MG63 (cell line): ENCODE data around the gene HNRNPU. TPM values are rescaled to one million over a fixed set of nuclear protein-coding genes. Genes with fewer than 3 reads are reported as not detected.
"Not testable (repeated sequence)": the region's sequence is repeated elsewhere in the genome, so short reads cannot be mapped to it uniquely, and the experiment has no call there.

Source experiments
- DNase-seq: peaks from one replicate; pipeline ENCODE4 v3.0.0-alpha.2; 2020
- H3K27me3 ChIP-seq: fragments of 250-450 bp; sonication (Bioruptor Pico); 2 replicates; pipeline ENCODE4 v1.5.1; 2020; ENCODE audit warnings: mild to moderate bottlenecking, moderate library complexity
- H3K36me3 ChIP-seq: fragments of 250-450 bp; sonication (Bioruptor Pico); 2 replicates; pipeline ENCODE4 v1.5.1; 2020; ENCODE audit warnings: mild to moderate bottlenecking, moderate library complexity
- H3K4me3 ChIP-seq: fragments of 250-450 bp; sonication (Bioruptor Pico); 2 replicates; pipeline ENCODE4 v1.5.1; 2020; ENCODE audit warnings: mild to moderate bottlenecking, moderate library complexity
- H3K9me3 ChIP-seq: fragments of 250-450 bp; sonication (Bioruptor Pico); 2 replicates; pipeline ENCODE4 v1.5.1; 2020; ENCODE audit warnings: mild to moderate bottlenecking, moderate library complexity
- total RNA-seq: library from RNA; depleted of rRNA; stranded (reverse); fragments of >200 nt; shearing (Covaris generic); gene quantifications from 2 replicates; pipeline ENCODE4 v1.2.3, GENCODE V29; 2014; ENCODE audit warnings: low replicate concordance

The HNRNPU gene
- total RNA-seq, 1 experiment from 2014 or later = 173 TPM

GRCh38 chr1:244833734-244834542 is 30.4 kb downstream of the HNRNPU start:
- H3K27me3 ChIP-seq = no peaks in the 10 kb centered on the region
- peaks cover 4% of the 10 kb centered on the region; the same call in 1 of the 2 replicates for H3K9me3 ChIP-seq
- peak overlapping the region; percentile 62 for H3K4me3 ChIP-seq
- peaks cover 24% of the 10 kb centered on the region for H3K36me3 ChIP-seq
- peak; percentile 77 for DNase-seq

- Histone ChIP-seq H3K36me3 (peaks cover 19% of the 10 kb centered on the region), H3K4me3 (peak overlapping the region; percentile 62)
- not testable (repeated sequence) for DNase-seq, H3K9me3 ChIP-seq, H3K27me3 ChIP-seq
These were observed 31.1 kb downstream of the HNRNPU start for GRCh38 chr1:244833260-244833659.

- DNase-seq = no peak
- H3K4me3 ChIP-seq = no peak overlapping the region
- no peaks in the 10 kb centered on the region for H3K27me3 ChIP-seq
- no peaks in the 10 kb centered on the region for H3K36me3 ChIP-seq
- H3K9me3 ChIP-seq = peaks cover 7% of the 10 kb centered on the region; the same call in 1 of the 2 replicates
These were observed 33.7 kb downstream of the HNRNPU start for GRCh38 chr1:244830639-244831038.

- Histone ChIP-seq H3K36me3 (no peaks in the 10 kb centered on the region), H3K4me3 (no peak overlapping the region), H3K9me3 (peaks cover 7% of the 10 kb centered on the region; the same call in 1 of the 2 replicates), H3K27me3 (no peaks in the 10 kb centered on the region)
- peak; percentile 72 for DNase-seq
These were observed 37.6 kb downstream of the HNRNPU start for GRCh38 chr1:244826712-244827111.

DNA sequence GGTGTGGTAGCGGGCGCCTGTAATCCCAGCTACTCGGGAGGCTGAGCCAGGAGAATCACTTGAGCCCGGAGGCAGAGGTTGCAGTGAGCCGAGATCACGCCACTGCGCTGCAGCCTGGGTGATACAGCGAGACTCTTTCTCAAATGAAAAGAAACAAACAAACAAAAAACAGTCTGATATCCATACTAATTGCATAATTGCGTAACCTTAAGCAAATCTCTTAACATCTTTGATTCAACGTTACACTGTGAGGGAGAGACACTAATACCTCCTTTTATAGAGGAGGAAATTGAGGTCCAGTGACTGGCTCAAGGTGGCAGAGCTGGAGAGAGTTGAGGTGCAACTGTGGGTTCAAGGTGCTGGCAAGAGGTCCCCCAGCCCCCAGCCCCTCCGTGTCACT is 41.5 kb downstream of the HNRNPU start:
- Histone ChIP-seq H3K36me3 (no peaks in the 10 kb centered on the region), H3K27me3 (no peaks in the 10 kb centered on the region), H3K9me3 (0 out of 2 replicates have a peak, but pooled peaks cover 3% of the 10 kb centered on the region), H3K4me3 (no peak overlapping the region)
- no peak for DNase-seq

GRCh38 chr1:244821134-244821533 is 43.2 kb downstream of the HNRNPU start:
- H3K27me3 ChIP-seq = no peaks in the 10 kb centered on the region
- no peak for DNase-seq
- no peak overlapping the region for H3K4me3 ChIP-seq
- H3K9me3 ChIP-seq = no peaks in the 10 kb centered on the region
- no peaks in the 10 kb centered on the region for H3K36me3 ChIP-seq

GRCh38 chr1:244820131-244820530 is 44.2 kb downstream of the HNRNPU start:
- no peaks in the 10 kb centered on the region for H3K9me3 ChIP-seq

DNA sequence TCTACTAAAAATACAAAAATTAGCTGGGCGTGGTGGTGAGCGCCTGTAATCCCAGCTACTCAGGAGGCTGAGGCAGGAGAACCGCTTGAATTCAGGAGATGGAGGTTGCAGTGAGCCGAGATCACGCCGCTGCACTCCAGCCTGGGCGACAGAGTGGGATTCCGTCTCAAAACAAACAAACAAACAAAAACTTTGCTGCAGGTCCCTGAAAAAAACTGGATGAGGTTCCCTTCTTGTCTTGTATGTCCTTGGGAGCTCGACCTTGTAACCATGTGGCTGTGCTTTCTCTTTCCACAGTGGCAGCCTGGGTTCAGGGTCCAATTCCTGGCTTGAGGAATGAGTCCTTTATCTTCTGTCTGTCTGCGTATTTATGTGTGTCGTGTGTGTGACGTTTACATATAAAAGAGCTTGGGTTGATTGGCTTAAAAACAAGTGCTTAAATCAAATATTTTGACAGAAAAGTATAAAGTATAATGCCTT is 46.9 kb downstream of the HNRNPU start:
- Histone ChIP-seq H3K9me3 (no peaks in the 10 kb centered on the region), H3K4me3 (no peak overlapping the region), H3K36me3 (no peaks in the 10 kb centered on the region), H3K27me3 (no peaks in the 10 kb centered on the region)
- DNase-seq = no peak

More at GRCh38 chr1:244820131-244820530, 44.2 kb downstream of the HNRNPU start:
- Histone ChIP-seq H3K36me3 (no peaks in the 10 kb centered on the region), H3K27me3 (no peaks in the 10 kb centered on the region), H3K4me3 (no peak overlapping the region)
- no peak for DNase-seq

- H3K27me3 ChIP-seq = no peaks in the 10 kb centered on the region
- no peaks in the 10 kb centered on the region for H3K36me3 ChIP-seq
- no peaks in the 10 kb centered on the region for H3K9me3 ChIP-seq
- no peak overlapping the region for H3K4me3 ChIP-seq
- no peak for DNase-seq
These were observed 48.7 kb downstream of the HNRNPU start for GRCh38 chr1:244815600-244816099.

DNA sequence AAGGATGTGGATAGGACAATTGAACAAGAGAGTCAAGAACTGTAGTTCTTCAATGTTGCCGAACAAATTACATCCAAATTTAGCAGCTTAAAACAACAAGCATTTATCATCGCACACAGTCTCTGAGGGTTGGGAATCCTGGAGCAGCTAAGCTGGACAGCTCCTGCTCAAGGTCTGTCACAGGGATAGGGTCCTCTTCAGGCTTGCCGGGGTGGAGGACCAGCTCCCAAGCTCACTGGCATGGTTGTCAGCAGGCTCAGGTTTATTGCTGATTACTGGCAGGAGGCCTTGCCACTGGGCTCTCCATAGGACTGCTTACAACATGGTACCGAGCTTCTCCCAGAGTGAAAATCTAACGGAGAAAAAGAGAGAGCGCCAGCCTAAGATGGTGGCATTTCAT is 51.0 kb downstream of the HNRNPU start:
- H3K36me3 ChIP-seq = no peaks in the 10 kb centered on the region
- DNase-seq = no peak
- no peak overlapping the region for H3K4me3 ChIP-seq
- H3K9me3 ChIP-seq = no peaks in the 10 kb centered on the region
- no peaks in the 10 kb centered on the region for H3K27me3 ChIP-seq

- Histone ChIP-seq H3K4me3 (no peak overlapping the region), H3K9me3 (no peaks in the 10 kb centered on the region), H3K27me3 (no peaks in the 10 kb centered on the region), H3K36me3 (no peaks in the 10 kb centered on the region)
- no peak for DNase-seq
These were observed 54.1 kb downstream of the HNRNPU start for GRCh38 chr1:244810221-244810620.

DNA sequence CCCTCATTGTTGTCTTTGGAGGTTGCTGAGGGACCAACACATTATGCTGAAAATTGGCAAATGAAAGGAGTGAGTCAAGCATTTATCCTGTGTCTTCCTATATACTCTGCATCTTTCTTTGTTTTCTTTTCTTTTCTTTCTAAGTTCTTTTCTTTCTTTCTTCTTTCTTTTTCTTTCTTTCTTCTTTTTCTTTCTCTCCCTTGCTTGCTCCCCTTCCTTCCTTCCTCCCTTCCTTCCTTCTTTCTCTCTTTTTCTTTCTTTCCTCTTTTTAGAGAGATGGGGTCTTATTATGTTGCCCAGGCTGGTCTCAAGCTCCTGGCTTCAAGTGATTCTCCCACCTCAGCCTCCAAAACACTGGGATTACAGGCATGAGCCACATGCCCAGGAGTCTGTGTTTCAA is 57.2 kb downstream of the HNRNPU start:
- Histone ChIP-seq H3K9me3 (no peaks in the 10 kb centered on the region), H3K27me3 (no peaks in the 10 kb centered on the region), H3K4me3 (no peak overlapping the region), H3K36me3 (no peaks in the 10 kb centered on the region)
- DNase-seq = no peak

- Histone ChIP-seq H3K36me3 (no peaks in the 10 kb centered on the region), H3K27me3 (no peaks in the 10 kb centered on the region; the same call in 1 of the 2 replicates), H3K9me3 (no peaks in the 10 kb centered on the region), H3K4me3 (no peak overlapping the region)
- no peak for DNase-seq
These were observed 59.5 kb downstream of the HNRNPU start for GRCh38 chr1:244804841-244805240.

DNA sequence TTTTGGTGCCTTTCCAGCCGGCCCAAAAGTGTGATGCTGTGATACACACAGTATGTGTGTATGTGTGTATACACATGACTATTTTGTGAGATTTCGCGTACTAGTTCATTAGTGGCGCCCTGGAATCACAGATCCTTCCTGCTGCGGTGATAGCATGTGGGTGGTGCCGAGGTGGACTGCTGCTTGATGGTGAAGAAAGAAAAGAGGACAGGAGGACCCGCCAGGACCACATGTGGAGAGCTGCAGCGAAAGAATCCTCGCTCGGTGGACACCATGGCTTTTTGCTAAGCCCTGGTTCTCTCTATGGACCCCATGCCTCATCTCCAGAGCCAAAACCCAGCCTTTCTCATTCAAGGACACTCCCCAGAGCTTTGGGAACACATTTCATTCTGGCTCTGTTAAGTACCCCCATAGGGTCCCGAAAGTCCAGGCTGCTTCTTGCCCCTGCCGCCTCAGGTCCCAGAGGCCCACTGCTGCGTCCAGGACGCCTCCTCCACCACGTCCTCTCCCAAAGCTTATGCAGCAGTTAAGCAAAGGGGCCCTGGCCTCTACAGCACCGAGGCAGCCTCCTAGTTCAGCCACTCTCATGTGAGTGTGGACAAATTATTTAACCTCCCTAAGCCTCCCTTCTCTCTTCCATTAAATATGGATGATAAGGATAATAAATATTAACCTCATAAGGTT is 61.6 kb downstream of the HNRNPU start:
- Histone ChIP-seq H3K36me3 (no peaks in the 10 kb centered on the region), H3K27me3 (no peaks in the 10 kb centered on the region; the same call in 1 of the 2 replicates)
- no peak for DNase-seq

DNA sequence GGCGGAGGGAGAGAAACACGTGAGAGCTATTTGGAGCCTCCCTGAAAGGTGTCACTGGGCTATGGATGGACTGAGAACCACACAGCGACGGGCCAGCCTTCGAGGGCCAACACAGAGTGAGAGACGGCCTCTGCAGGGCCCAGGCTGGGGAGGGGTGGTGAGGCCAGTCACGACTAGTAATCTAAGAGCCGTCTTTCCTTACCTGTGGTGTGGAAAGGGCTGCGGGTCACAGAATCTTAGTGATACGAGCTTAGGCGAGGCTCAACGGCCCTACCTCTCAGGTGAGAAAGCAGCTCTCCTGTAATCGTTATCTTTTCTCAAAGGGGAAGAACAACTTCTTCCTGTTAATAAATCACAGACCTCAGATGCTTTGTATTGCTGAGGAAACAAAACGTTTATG is 62.3 kb downstream of the HNRNPU start:
- DNase-seq = no peak
- Histone ChIP-seq H3K9me3 (no peaks in the 10 kb centered on the region), H3K27me3 (no peaks in the 10 kb centered on the region; the same call in 1 of the 2 replicates), H3K4me3 (no peak overlapping the region), H3K36me3 (no peaks in the 10 kb centered on the region)

More for the DNA sequence above, 61.6 kb downstream of the HNRNPU start:
- Histone ChIP-seq H3K4me3 (no peak overlapping the region), H3K9me3 (no peaks in the 10 kb centered on the region)

- no peak overlapping the region for H3K4me3 ChIP-seq
- DNase-seq = peak; percentile 54
- no peaks in the 10 kb centered on the region for H3K36me3 ChIP-seq
- H3K9me3 ChIP-seq = no peaks in the 10 kb centered on the region
- H3K27me3 ChIP-seq = no peaks in the 10 kb centered on the region; the same call in 1 of the 2 replicates
These were observed 63.1 kb downstream of the HNRNPU start for GRCh38 chr1:244801246-244801645.

GRCh38 chr1:244800821-244801220 is 63.5 kb downstream of the HNRNPU start:
- no peak for DNase-seq
- H3K9me3 ChIP-seq = no peaks in the 10 kb centered on the region
- no peaks in the 10 kb centered on the region; the same call in 1 of the 2 replicates for H3K27me3 ChIP-seq
- no peak overlapping the region for H3K4me3 ChIP-seq
- no peaks in the 10 kb centered on the region for H3K36me3 ChIP-seq
